Measurements from ENCODE around the gene VSIG10.
"Not testable (repeated sequence)": the region's sequence is repeated elsewhere in the genome, so short reads cannot be mapped to it uniquely, and the experiment has no call there.

VSIG10 gene

DNA sequence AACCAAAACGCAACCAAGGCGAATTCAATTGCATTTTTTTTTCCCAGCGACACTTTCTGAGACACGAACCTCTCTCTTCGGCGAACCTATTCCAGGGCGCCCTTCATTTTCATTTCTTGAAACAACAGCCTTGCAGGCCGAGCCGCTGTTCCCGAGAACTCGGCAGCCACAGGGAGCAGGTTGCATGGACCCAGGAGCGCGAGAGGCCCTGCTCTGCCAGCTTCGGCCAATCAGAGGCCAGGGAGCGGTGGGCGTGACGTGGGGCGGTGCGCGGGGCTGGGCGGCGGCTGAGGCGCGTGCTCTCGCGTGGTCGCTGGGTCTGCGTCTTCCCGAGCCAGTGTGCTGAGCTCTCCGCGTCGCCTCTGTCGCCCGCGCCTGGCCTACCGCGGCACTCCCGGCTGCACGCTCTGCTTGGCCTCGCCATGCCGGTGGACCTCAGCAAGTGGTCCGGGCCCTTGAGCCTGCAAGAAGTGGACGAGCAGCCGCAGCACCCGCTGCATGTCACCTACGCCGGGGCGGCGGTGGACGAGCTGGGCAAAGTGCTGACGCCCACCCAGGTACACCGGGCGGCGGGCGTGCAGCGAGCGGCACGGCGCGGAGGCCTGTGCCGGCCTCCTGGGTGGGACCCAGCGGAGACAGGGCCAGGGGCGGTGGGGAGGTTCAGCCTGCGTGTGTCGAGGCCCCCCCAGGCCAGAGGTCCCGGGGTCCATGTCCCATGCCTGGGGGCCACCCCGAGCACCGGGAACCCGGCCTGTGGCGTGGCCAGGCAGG, 32.2 kb upstream of the VSIG10 start, which contains the start of gene PEBP1:
TSS of gene PEBP1 (plus strand) at position 337 of the 771 bp plus-strand sequence. CDS start at position 423, 86 bp downstream.
- H3K36me3 Mint-ChIP-seq (ENCODE audit: low read depth) = peaks cover 25% of the 10 kb centered on the region
- no peaks in the 10 kb centered on the region for H3K9me3 Mint-ChIP-seq
- peaks cover 22% of the 10 kb centered on the region for H3K4me1 Mint-ChIP-seq
- H3K27me3 Mint-ChIP-seq (ENCODE audit: low read depth, poor library complexity) = no peaks in the 10 kb centered on the region
- H3K27ac Mint-ChIP-seq = peak within 1 kb of the TSS; percentile 54
- peak within 1 kb of the TSS; percentile 89 for H3K4me3 Mint-ChIP-seq
- peak; percentile 94 for DNase-seq
- TF ChIP-seq, protein P1, sequence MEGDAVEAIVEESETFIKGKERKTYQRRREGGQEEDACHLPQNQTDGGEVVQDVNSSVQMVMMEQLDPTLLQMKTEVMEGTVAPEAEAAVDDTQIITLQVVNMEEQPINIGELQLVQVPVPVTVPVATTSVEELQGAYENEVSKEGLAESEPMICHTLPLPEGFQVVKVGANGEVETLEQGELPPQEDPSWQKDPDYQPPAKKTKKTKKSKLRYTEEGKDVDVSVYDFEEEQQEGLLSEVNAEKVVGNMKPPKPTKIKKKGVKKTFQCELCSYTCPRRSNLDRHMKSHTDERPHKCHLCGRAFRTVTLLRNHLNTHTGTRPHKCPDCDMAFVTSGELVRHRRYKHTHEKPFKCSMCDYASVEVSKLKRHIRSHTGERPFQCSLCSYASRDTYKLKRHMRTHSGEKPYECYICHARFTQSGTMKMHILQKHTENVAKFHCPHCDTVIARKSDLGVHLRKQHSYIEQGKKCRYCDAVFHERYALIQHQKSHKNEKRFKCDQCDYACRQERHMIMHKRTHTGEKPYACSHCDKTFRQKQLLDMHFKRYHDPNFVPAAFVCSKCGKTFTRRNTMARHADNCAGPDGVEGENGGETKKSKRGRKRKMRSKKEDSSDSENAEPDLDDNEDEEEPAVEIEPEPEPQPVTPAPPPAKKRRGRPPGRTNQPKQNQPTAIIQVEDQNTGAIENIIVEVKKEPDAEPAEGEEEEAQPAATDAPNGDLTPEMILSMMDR (IDR thresholded peaks at IDR 0.05) = no peak

GRCh38 chr12:118129436-118129835, 25.6 kb upstream of the VSIG10 start:
- not testable (repeated sequence) for H3K4me1 Mint-ChIP-seq; H3K27ac Mint-ChIP-seq; H3K4me3 Mint-ChIP-seq; H3K36me3 Mint-ChIP-seq (ENCODE audit: low read depth); H3K9me3 Mint-ChIP-seq; DNase-seq; H3K27me3 Mint-ChIP-seq (ENCODE audit: low read depth, poor library complexity)

DNA sequence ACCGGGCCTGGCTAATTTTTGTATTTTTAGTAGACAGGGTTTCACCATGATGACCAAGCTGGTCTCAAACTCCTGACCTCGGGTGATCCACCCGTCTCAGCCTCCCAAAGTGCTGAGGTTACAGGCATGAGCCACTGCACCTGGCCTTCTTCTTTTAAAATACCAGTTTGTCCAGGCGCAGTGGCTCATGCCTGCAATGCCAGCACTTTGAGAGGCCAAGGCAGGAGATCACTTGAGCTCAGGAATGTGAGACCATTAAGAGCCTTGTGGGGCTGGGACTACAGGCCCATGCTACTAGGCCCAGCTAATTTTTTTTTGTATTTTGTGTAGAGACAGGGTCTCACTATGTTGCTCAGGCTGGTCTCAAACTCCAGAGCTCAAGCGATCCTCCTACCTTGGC, 24.1 kb upstream of the VSIG10 start:
- H3K27ac Mint-ChIP-seq = no peak overlapping the region
- H3K27me3 Mint-ChIP-seq (ENCODE audit: low read depth, poor library complexity) = no peaks in the 10 kb centered on the region
- TF ChIP-seq, protein P1 (IDR thresholded peaks at IDR 0.05) = no peak
- no peak overlapping the region for H3K4me3 Mint-ChIP-seq
- no peak for DNase-seq
- peaks cover 10% of the 10 kb centered on the region for H3K9me3 Mint-ChIP-seq
- H3K4me1 Mint-ChIP-seq = no peaks in the 10 kb centered on the region
- no peaks in the 10 kb centered on the region for H3K36me3 Mint-ChIP-seq (ENCODE audit: low read depth)

GRCh38 chr12:118126119-118126757, 22.4 kb upstream of the VSIG10 start:
- Mint-ChIP-seq H3K27me3 (ENCODE audit: low read depth, poor library complexity) (no peaks in the 10 kb centered on the region), H3K36me3 (ENCODE audit: low read depth) (no peaks in the 10 kb centered on the region), H3K9me3 (peaks cover 10% of the 10 kb centered on the region), H3K27ac (no peak overlapping the region), H3K4me3 (no peak overlapping the region), H3K4me1 (peaks cover 2% of the 10 kb centered on the region)
- TF ChIP-seq, protein P1 (IDR thresholded peaks at IDR 0.05) = no peak
- no peak for DNase-seq

DNA sequence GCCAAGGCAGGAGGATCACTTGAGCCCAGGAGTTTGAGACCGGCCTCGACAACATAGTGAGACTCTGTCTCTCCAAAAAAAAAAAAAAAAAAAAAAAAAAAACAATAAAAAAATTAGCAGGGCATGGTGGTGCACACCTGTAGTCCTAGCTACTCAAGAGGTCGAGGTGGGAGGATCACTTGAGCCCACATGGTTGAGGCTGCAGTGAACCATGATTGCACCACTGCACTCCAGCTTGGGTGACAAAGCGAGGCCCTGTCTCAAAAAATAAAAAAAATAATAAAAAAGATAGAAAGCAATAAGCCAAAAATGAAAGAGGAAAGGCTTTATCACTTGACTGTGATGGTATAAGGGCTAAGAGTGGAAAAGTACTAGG, 21.9 kb upstream of the VSIG10 start:
- DNase-seq = no peak
- Mint-ChIP-seq H3K9me3 (peaks cover 10% of the 10 kb centered on the region), H3K36me3 (ENCODE audit: low read depth) (no peaks in the 10 kb centered on the region), H3K27me3 (ENCODE audit: low read depth, poor library complexity) (no peaks in the 10 kb centered on the region), H3K4me1 (peaks cover 7% of the 10 kb centered on the region), H3K4me3 (no peak overlapping the region), H3K27ac (no peak overlapping the region)
- TF ChIP-seq, protein P1 (IDR thresholded peaks at IDR 0.05) = no peak

DNA sequence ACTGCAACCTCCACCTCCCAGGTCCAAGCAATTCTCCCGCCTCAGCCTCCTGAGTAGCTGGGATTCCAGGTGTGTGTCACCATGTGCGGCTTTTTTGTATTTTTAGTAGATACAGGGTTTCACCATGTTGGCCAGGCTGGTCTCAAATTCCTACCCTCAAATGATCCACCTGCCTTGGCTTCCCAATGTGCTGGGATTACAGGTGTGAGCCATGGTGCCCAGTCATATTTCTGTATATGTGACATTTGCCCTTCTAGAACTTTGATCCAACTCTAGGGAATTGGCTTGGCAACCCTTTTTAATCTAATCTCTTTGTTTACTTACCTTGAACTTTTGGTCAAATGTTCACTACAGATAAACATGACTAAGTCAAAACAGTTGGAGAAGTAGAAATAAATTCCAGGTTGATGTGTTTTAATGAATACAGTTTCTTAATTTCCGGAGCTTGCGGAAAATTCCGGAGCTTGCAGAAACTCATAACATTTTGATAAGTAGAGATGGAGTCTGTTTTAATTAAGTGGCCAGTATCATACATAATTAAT, 20.6 kb upstream of the VSIG10 start:
- Mint-ChIP-seq H3K27ac (peak overlapping the region; percentile 79), H3K27me3 (ENCODE audit: low read depth, poor library complexity) (no peaks in the 10 kb centered on the region), H3K4me3 (no peak overlapping the region), H3K9me3 (peaks cover 10% of the 10 kb centered on the region), H3K4me1 (peaks cover 15% of the 10 kb centered on the region), H3K36me3 (ENCODE audit: low read depth) (no peaks in the 10 kb centered on the region)
- no peak for DNase-seq
- TF ChIP-seq, protein P1 (IDR thresholded peaks at IDR 0.05) = no peak

Measured in nephron progenitor cell (in vitro differentiated cells).